Hepatic stellate cell (primary cell): ENCODE results near the gene GLI3.

Experiments
- DNase-seq: peaks from one replicate; pipeline ENCODE4 v3.0.0; 2011; ENCODE audit warnings: low spot score

The GLI3 gene

GRCh38 chr7:42236266-42236975 lies 588 bp downstream of the GLI3 start:
- DNase-seq = peak; percentile 66

GRCh38 chr7:42235741-42236161 lies 1.3 kb downstream of the GLI3 start:
- peak; percentile 21 for DNase-seq

DNA sequence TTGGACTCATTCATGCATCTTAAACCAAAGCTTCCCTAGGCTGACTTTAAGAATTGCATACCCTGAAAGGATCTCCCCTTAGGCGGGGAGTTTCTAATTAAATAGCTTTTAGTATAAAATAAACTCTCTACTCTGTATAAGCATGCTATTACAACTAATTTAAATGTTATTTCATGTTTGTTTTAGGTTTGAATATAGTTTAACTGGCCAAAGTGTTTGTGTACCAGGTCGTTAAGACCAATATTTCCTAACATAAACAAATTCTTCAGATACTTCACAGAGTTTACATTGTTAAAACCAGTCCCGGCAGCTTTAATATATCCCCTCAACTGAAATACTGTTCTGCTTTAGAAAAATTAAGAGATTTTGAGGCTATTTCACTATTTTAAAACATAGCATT lies 2.3 kb downstream of the GLI3 start:
- no peak for DNase-seq

- peak; percentile 34 for DNase-seq
Measured at GRCh38 chr7:42233695-42234331, 3.2 kb downstream of the GLI3 start.

GRCh38 chr7:42233171-42233570 lies 3.8 kb downstream of the GLI3 start:
- no peak for DNase-seq

DNA sequence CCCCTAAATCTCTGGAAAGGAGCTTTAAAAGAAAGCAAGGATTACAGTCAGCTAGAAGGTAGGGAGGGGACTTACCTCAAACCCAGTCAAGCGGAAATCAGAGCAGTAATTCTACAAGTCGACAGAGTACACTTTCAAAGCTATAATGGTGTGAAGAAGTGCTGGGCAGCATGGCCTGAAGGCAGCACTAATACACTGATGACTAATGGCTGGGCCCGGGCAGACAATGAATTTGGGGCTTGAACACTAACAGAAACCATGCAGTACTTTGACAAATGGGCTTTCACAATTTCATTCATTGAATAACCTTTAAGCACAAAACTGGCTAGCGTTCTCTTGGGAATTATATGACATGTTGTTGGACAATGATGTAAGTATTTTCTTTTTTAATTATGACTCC lies 4.7 kb downstream of the GLI3 start:
- peak; percentile 22 for DNase-seq

- no peak for DNase-seq
Measured at GRCh38 chr7:42231043-42231787, 5.8 kb downstream of the GLI3 start.

GRCh38 chr7:42227936-42228591 lies 8.9 kb downstream of the GLI3 start:
- DNase-seq = peak; percentile 22

DNA sequence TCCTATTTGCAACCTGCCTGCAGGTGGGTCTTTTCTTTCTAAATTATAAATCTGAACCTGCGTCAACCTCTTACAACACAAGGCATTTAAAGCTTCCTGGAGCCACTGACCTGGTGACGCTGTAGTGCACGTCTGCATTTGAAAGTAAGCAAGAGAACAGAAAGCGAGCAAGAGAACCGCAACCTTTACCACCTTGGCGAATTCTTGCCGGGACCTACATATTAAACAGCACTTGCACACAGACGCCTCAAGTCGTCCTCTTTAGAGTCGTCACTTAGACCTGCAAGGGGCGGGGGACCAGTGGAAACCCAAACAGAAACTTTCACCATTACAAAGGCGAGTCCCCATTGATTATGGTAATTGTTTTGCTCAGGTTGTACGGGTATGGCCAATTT lies 9.5 kb downstream of the GLI3 start:
- no peak for DNase-seq

DNA sequence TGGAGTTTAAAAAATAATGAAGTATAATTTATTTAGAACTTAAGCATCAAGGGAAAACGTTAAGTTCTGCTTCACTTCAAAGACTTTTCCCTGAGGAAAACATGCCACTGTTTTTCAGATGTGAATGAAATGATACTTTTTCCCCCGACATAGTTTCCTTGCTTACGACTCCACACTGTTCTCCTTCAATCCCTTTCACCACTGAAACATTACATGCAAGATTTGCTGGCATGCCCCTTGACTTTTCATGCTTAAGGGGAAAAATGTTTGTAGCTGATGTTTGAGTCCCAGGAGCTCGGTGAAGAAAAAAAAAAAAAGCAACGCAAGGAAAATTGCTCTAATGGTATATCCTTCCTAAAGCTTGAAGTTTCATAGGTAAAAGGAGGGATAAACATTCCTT lies 10.0 kb downstream of the GLI3 start:
- no peak for DNase-seq

DNA sequence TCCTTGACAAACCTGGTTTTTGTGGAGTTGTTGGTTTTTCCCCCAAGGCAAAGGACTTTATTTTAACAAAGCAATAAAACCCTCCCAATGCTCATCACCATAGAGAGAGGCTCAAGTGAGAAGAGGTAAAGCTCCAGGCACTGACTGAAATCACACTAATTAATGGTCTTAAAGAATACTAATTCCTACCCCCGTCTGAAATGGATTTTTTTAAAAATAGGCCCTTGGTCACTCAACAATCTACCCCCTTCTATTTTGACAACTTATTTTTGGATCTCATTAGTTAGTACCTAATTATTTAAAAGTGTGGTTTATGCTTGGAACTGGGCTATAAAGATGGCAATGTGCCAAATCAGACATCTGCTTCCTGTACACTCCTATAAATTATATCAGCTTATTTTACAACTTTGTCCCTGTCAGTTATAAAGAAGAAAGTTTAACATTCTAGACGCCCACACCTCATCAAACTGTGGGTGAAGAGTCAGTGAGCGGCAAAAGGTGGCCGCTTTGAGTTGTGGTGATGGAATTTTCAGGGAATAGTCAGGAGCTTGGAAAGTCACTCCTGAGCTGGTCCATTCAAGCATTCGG lies 10.6 kb downstream of the GLI3 start:
- no peak for DNase-seq

DNA sequence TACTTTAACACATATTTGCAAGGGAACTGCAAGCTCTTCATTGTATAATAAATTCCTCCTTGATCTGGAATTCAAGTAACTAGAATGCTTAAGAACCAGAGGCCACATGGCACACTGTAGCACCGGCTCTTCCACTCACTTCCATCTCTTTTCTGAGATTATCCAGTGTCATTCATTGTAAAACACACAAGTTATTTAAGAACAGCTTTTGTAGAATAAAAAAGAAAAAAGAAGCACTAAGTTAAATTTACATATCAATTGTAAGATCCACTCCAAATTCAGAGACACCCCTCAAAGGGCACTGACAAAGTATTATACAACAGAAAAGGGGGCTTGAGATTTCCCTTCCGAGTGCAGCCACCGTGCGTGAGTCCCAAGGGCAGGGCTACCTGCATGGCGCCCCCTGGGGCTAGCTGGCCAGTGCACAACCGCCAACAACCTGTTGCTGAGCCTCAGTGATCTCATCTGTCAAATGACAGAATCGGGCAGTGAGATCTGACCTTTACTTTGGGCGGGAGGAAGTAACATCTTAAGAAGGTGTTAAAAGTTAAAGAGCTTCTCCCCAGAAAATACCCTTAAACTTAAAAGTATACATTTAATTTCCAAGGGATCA lies 12.5 kb downstream of the GLI3 start:
- DNase-seq = no peak

GRCh38 chr7:42222891-42223290 lies 14.1 kb downstream of the GLI3 start:
- DNase-seq = no peak

- DNase-seq = no peak
Measured at GRCh38 chr7:42222125-42222524, 14.9 kb downstream of the GLI3 start.

- no peak for DNase-seq
Measured at GRCh38 chr7:42221304-42221703, 15.7 kb downstream of the GLI3 start.

- no peak for DNase-seq
Measured at GRCh38 chr7:42219447-42219846, 17.6 kb downstream of the GLI3 start.

DNA sequence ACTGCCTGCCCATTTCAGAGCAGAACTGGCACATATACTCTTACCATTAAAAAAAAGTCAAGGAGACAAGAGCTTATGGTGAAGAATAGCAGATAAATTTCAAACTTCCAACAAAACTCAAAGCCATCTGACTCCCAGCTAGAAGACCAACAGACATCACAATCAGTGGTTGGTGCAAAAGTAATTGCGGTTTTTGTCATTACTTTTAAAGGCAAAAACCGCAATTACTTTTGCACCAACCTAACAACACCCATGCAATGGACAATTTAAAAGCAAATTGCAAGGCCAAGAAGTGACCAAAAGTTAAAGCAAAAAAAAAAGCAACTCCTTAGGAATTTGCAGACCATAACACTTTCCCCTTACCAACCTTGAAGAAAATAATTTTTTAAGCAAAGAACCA lies 18.8 kb downstream of the GLI3 start:
- no peak for DNase-seq

- DNase-seq = no peak
Measured at GRCh38 chr7:42217548-42217947, 19.5 kb downstream of the GLI3 start.

DNA sequence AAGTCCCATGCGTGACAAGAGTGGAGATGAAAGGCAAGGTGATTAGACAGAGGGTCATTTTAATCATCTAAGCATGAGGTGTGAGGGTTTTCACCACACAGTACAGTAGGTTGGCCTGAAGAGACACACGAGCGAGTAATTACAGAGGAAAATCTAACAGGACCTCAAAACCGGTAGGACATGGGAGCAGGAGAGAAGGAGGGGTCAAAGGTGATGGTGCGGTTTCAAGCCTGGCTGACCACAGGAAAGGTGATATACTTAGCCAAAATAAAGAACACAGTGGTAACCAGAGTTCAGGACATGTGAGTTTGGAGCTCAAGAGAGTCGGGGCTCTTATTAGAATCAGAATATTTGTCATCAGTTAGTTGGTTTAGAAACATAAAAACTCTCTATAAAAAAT lies 20.0 kb downstream of the GLI3 start:
- DNase-seq = no peak

DNA sequence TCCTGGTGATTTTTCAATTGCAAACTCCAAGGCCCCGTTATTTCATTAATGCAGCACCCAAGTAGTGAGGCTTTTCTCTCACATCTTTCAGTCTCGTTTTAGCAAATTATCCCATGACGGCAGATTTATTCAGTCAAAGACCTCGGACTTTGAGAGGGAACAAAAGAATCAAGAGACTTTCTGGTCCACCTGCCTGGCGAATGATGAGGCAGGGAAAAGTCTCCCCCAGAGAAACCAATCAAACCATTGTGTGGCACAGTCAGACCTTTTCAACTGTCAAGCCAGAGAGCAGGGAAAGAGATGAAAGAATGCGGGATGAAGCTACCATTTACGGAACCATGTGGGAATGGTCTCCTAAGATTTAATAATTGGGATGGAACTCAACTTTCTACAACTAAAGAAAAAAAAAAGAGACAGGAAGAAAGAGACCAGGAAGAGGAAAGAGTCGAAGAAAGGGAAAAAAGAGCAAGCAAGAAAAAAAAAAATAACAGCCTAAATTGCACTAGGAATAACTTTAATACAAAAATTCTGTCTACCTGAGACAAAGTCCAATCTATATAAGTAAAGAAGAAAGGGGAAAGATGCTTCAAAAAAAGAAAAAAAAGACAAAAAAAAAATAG lies 22.8 kb downstream of the GLI3 start:
- DNase-seq = no peak

GRCh38 chr7:42213093-42213492 lies 23.9 kb downstream of the GLI3 start:
- no peak for DNase-seq
